Esophagus muscularis mucosa (tissue), 4 donors: ENCODE measurements around the gene HOGA1. TPM values are rescaled to one million over a fixed set of nuclear protein-coding genes. Genes with fewer than 3 reads are reported as not detected.

Experiments used
- DNase-seq: peaks from one replicate; pipeline ENCODE4 v3.0.0-alpha.2; 2017; ENCODE audit errors: extremely low spot score
- H3K27ac ChIP-seq, 4 donors: fragments of 200-600 bp; sonication (generic); replicated peaks in 1 of 4; 1 replicate in 3 of 4; 2 replicates in 1 of 4; pipeline ENCODE4 v1.5.1; 2016 to 2019; ENCODE audit warnings: mild to moderate bottlenecking in 1 of 4
- H3K27me3 ChIP-seq, 4 donors: fragments of 200-600 bp; sonication (generic); one replicate each; pipeline versions ENCODE4 v1.5.1 to v1.6.0; 2016 to 2019
- H3K36me3 ChIP-seq, 4 donors: fragments of 200-600 bp; sonication (generic); one replicate each; pipeline ENCODE4 v1.5.1; 2016 to 2019
- H3K4me1 ChIP-seq, 4 donors: fragments of 200-600 bp; sonication (generic); one replicate each; pipeline ENCODE4 v1.5.1; 2016 to 2019
- H3K4me3 ChIP-seq, 4 donors: fragments of 200-600 bp; sonication (generic); 1 replicate in 2 of 4; 2 replicates in 2 of 4; pipeline ENCODE4 v1.5.1; 2016 to 2019; ENCODE audit warnings: mild to moderate bottlenecking in 4 of 4, moderate library complexity in 1 of 4
- H3K9me3 ChIP-seq, 4 donors: fragments of 200-600 bp; sonication (generic); 1 replicate in 3 of 4; 2 replicates in 1 of 4; pipeline ENCODE4 v1.5.1; 2016 to 2019
- CTCF ChIP-seq, 3 experiments: fragments of 200-600 bp in 2 of 3; fragments of 450-650 bp in 1 of 3; sonication (generic) in 2 of 3; IDR thresholded peaks; one replicate each; pipeline ENCODE4 v1.5.1; 2017 to 2019; ENCODE audit warnings: antibody characterized with exemption in 3 of 3, mild to moderate bottlenecking in 2 of 3, moderate library complexity in 1 of 3
- EP300 ChIP-seq: sonication (generic); formaldehyde crosslinking; IDR thresholded peaks from one replicate; pipeline ENCODE4 v1.6.1; 2017; ENCODE audit warnings: antibody characterized with exemption
- POLR2A ChIP-seq: fragments of 450-650 bp; IDR thresholded peaks from one replicate; pipeline ENCODE4 v1.6.1; 2017; ENCODE audit warnings: antibody characterized with exemption, moderate library complexity, mild to moderate bottlenecking, low read depth
- POLR2AphosphoS5 ChIP-seq, 2 donors: sonication (generic); formaldehyde crosslinking; IDR thresholded peaks; one replicate each; pipeline ENCODE4 v1.6.1; 2017; ENCODE audit warnings: antibody characterized with exemption in 2 of 2
- WGBS: methylation state at CpG from one replicate; pipeline ENCODE4 v1.1.5; 2018; 5-methylcytosine and 5-hydroxymethylcytosine counted together
- intact Hi-C: fragments of 100-400 bp; cut with DNase I; formaldehyde crosslinking; loops from one replicate; pipeline ENCODE4 v1.15.1; 2023
- total RNA-seq, 4 donors: library from RNA; depleted of rRNA; stranded (reverse); fragments of >200 nt; gene quantifications; one replicate each; pipeline versions ENCODE4 v1.1.0 to v1.2.1, GENCODE V29; 2016

HOGA1 gene
- total RNA-seq = 1 to 10 TPM in 1 of 4 donors, under 1 TPM in 3; 0.45 to 1.5 (median 0.83) TPM

DNA sequence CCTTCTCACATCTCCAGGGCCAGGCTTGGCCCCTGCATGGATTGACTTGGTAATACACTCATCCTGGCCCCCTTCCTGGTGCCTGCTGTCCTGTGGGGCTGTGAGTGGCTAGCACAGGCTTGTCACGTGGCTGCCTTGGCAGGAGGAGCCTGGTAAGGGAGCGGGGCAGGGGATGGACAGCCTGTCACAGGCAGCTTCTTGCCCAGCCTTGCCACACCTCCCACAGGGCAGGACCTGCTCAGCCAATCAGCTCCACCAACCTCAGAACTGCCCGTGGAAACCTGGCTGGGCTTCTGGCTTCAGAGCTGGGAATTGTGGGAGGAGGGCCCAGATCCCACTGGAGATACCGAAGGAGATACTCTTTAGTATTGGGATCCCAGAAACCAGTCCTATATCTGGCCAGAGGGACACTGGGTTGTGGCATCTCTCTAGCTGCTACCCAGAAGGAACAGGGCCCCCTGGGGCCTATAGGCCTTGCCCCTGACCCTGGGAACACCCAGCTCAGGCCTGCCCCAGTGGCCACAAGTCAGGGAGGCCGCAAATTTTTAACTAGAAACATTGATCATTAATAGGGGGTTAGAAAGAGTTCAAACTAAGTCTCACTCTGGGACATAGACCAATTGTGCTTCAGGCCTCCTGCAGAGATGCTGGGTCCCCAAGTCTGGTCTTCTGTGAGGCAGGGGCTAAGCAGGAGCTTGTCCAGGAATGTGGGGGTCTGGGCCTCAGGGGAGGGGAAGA is at the start of gene HOGA1:
HOGA1 (plus strand) TSS at position 330 of the 738 bp plus-strand sequence; CDS start at position 645, 315 bp downstream.
- intact Hi-C loops = no loop called here
- no peak within 1 kb of the TSS for H3K4me3 ChIP-seq
- H3K27me3 ChIP-seq = no peaks in the 10 kb centered on the region
- H3K9me3 ChIP-seq = no peaks in the 10 kb centered on the region
- 40% methylated on average over 1 of the region's 5 CpGs for WGBS
- H3K27ac ChIP-seq = peak within 1 kb of the TSS in 1 of 4 donors; percentile 39
- TF ChIP-seq EP300 (no peak), POLR2AphosphoS5 (IDR thresholded peaks at IDR 0.05) (peak in 1 of 2 donors; percentile 42)
- H3K4me1 ChIP-seq = peaks cover 4 to 10% (median 6%) of the 10 kb centered on the region in 4 donors
- H3K36me3 ChIP-seq = peaks cover 0 to 11% (median 0%) of the 10 kb centered on the region in 4 donors
- no peak for DNase-seq

- TF ChIP-seq CTCF (IDR thresholded peaks at IDR 0.05) (peak; percentile 24 to 50 (median 26)), POLR2A (no peak), EP300 (no peak), POLR2AphosphoS5 (IDR thresholded peaks at IDR 0.05) (no peak)
- H3K4me1 ChIP-seq = peaks cover 3 to 13% (median 6%) of the 10 kb centered on the region in 4 donors
- WGBS = 84% methylated on average over 6 of the region's 6 CpGs
- no peaks in the 10 kb centered on the region for H3K9me3 ChIP-seq
- intact Hi-C loops = no loop called here
- H3K27me3 ChIP-seq = no peaks in the 10 kb centered on the region
- H3K27ac ChIP-seq = no peak overlapping the region
- no peak overlapping the region for H3K4me3 ChIP-seq
- no peak for DNase-seq
- H3K36me3 ChIP-seq = no peaks in the 10 kb centered on the region
Measured at GRCh38 chr10:97534746-97535367, 49.3 kb upstream of the HOGA1 start.

- Histone ChIP-seq H3K36me3 (no peaks in the 10 kb centered on the region), H3K4me1 (peaks cover 24 to 37% (median 28%) of the 10 kb centered on the region in 4 donors), H3K9me3 (no peaks in the 10 kb centered on the region), H3K27ac (no peak overlapping the region), H3K4me3 (no peak overlapping the region), H3K27me3 (no peaks in the 10 kb centered on the region)
- TF ChIP-seq EP300 (no peak), CTCF (IDR thresholded peaks at IDR 0.05) (no peak), POLR2AphosphoS5 (IDR thresholded peaks at IDR 0.05) (no peak), POLR2A (no peak)
- DNase-seq = no peak
- 95% methylated on average over 2 of the region's 5 CpGs for WGBS
- intact Hi-C loops = no loop called here
Measured at GRCh38 chr10:97537186-97537869, 46.9 kb upstream of the HOGA1 start.

- intact Hi-C loops = no loop called here
- no peak for DNase-seq
- Histone ChIP-seq H3K4me1 (peaks cover 35 to 48% (median 39%) of the 10 kb centered on the region in 4 donors), H3K27me3 (no peaks in the 10 kb centered on the region), H3K36me3 (no peaks in the 10 kb centered on the region), H3K9me3 (no peaks in the 10 kb centered on the region), H3K4me3 (no peak overlapping the region), H3K27ac (no peak overlapping the region)
- no peak for TF ChIP-seq CTCF (IDR thresholded peaks at IDR 0.05)
- no peak for TF ChIP-seq POLR2AphosphoS5 (IDR thresholded peaks at IDR 0.05)
- TF ChIP-seq EP300 = no peak
- TF ChIP-seq POLR2A = no peak
- WGBS = 73% methylated on average over 4 of the region's 4 CpGs
Measured at GRCh38 chr10:97538411-97538810, 45.8 kb upstream of the HOGA1 start.

DNA sequence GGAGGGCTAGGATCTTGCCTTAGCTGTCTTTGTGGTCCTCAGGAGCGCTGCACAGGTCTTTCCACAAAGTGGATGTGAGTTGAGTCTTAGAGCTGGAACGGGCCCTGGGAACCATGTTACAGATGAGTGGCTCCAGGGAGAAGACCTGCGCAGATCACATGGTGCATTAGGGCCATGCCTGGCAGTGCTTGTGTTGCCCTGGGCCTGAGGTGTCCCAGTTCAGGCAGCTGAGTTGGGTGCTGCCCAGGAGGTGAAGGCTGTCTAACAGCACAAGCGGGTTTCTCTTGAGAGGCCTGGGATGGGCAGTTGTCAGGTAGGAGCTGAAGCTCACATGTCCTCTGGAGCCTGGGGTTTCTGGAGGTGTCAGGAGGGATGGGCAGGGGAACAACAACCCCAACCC is 45.4 kb upstream of the HOGA1 start:
- H3K36me3 ChIP-seq = no peaks in the 10 kb centered on the region
- no peak overlapping the region for H3K4me3 ChIP-seq
- H3K27me3 ChIP-seq = no peaks in the 10 kb centered on the region
- intact Hi-C loops = no loop called here
- H3K9me3 ChIP-seq = no peaks in the 10 kb centered on the region
- peaks cover 40 to 52% (median 44%) of the 10 kb centered on the region in 4 donors for H3K4me1 ChIP-seq
- WGBS = 95% methylated on average over 4 of the region's 4 CpGs
- no peak for TF ChIP-seq EP300
- no peak for TF ChIP-seq POLR2A
- H3K27ac ChIP-seq = peak overlapping the region in 1 of 4 donors; percentile 48
- no peak for DNase-seq
